ENCODE measurements around the gene MICAL3. TPM values are rescaled to one million over a fixed set of nuclear protein-coding genes. Genes with fewer than 3 reads are reported as not detected.

Gene MICAL3
- total and polyA plus RNA-seq, 3 donors from 2014 or later, result 103 to 106 (median 104) TPM

DNA sequence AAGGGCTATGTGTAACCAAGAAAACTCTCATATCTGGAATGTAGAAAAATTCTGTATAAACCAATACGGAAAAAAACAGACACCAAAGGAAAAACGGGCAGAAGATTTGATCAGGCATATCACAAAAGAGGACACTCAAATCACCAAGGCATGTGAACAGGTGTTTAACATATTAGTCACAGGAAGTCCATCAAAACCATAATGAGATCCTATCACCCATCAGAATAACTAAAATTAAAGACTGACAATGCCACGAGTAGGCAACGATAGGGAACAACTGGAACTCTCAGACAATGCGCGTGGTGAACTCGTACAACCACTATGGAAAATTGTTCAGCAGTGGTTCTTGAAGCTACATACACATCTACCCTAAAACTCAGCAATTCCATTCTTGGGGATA lies 94.5 kb downstream of the MICAL3 start:
- Histone ChIP-seq H3K4me3 (no peak overlapping the region), H3K27ac (no peak overlapping the region), H3K36me3 (ENCODE audit: low read depth, missing control alignments) (no peaks in the 10 kb centered on the region), H3K4me1 (peaks cover 10% of the 10 kb centered on the region), H3K27me3 (no peaks in the 10 kb centered on the region), H3K9me3 (no peaks in the 10 kb centered on the region)
- no peak for DNase-seq
- intact Hi-C loops (cut with DNase I; ENCODE audit: low total_unique reads), result loop anchor here (10.0 kb wide), 1 partner anchor 55 kb away; no protein-coding TSS in a partner anchor
- TF ChIP-seq POLR2A (IDR thresholded peaks at IDR 0.05), result no peak
- TF ChIP-seq, protein P1, sequence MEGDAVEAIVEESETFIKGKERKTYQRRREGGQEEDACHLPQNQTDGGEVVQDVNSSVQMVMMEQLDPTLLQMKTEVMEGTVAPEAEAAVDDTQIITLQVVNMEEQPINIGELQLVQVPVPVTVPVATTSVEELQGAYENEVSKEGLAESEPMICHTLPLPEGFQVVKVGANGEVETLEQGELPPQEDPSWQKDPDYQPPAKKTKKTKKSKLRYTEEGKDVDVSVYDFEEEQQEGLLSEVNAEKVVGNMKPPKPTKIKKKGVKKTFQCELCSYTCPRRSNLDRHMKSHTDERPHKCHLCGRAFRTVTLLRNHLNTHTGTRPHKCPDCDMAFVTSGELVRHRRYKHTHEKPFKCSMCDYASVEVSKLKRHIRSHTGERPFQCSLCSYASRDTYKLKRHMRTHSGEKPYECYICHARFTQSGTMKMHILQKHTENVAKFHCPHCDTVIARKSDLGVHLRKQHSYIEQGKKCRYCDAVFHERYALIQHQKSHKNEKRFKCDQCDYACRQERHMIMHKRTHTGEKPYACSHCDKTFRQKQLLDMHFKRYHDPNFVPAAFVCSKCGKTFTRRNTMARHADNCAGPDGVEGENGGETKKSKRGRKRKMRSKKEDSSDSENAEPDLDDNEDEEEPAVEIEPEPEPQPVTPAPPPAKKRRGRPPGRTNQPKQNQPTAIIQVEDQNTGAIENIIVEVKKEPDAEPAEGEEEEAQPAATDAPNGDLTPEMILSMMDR (IDR thresholded peaks at IDR 0.05), result no peak
- WGBS, 2 donors, result 90 to 93% methylated on average over 7 of the region's 7 CpGs

DNA sequence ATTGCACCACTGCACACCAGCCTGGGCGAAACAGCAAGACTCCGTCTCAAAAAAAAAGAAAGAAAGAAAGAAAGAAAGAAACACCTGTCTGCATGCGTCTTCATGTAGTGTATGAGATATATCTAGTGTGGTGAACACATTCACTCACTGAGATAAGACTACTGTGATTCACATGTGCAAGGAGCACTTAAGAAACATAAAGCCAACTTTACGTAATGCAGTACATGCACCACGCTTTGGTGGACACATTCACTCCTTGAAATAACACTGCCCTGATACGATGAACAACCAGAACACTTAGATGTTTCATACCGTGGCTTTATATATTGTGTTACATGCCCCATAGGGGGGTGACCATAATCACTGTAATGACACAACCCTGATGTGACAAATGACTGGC lies 96.0 kb downstream of the MICAL3 start:
- DNase-seq, result no peak
- intact Hi-C loops (cut with DNase I; ENCODE audit: low total_unique reads), result loop anchor here (10.0 kb wide), 1 partner anchor 56 kb away; no protein-coding TSS in a partner anchor
- TF ChIP-seq, protein P1 (IDR thresholded peaks at IDR 0.05), result no peak
- TF ChIP-seq POLR2A (IDR thresholded peaks at IDR 0.05), result no peak
- Histone ChIP-seq H3K9me3 (no peaks in the 10 kb centered on the region), H3K27me3 (no peaks in the 10 kb centered on the region), H3K36me3 (ENCODE audit: low read depth, missing control alignments) (no peaks in the 10 kb centered on the region), H3K4me1 (peaks cover 16% of the 10 kb centered on the region), H3K27ac (no peak overlapping the region), H3K4me3 (no peak overlapping the region)
- 87 to 95% methylated on average over 7 of the region's 7 CpGs for WGBS, 2 donors

- Histone ChIP-seq H3K27ac (no peak overlapping the region), H3K4me1 (peaks cover 29% of the 10 kb centered on the region), H3K27me3 (no peaks in the 10 kb centered on the region), H3K36me3 (ENCODE audit: low read depth, missing control alignments) (no peaks in the 10 kb centered on the region), H3K4me3 (no peak overlapping the region), H3K9me3 (no peaks in the 10 kb centered on the region)
- TF ChIP-seq POLR2A (IDR thresholded peaks at IDR 0.05), result no peak
- TF ChIP-seq, protein P1 (IDR thresholded peaks at IDR 0.05), result no peak
- DNase-seq, result no peak
- intact Hi-C loops (cut with DNase I; ENCODE audit: low total_unique reads), result loop anchor here (10.0 kb wide), 1 partner anchor 58 kb away; no protein-coding TSS in a partner anchor
Measured at GRCh38 chr22:17927062-17927461, 97.3 kb downstream of the MICAL3 start.

GRCh38 chr22:17926516-17926915 lies 97.8 kb downstream of the MICAL3 start:
- no peak for DNase-seq
- Histone ChIP-seq H3K9me3 (no peaks in the 10 kb centered on the region), H3K4me1 (peaks cover 30% of the 10 kb centered on the region), H3K27me3 (no peaks in the 10 kb centered on the region), H3K36me3 (ENCODE audit: low read depth, missing control alignments) (no peaks in the 10 kb centered on the region), H3K27ac (no peak overlapping the region), H3K4me3 (no peak overlapping the region)
- no peak for TF ChIP-seq POLR2A (IDR thresholded peaks at IDR 0.05)
- TF ChIP-seq, protein P1 (IDR thresholded peaks at IDR 0.05), result no peak
- intact Hi-C loops (cut with DNase I; ENCODE audit: low total_unique reads), result loop anchor here (10.0 kb wide), 1 partner anchor 58 kb away; no protein-coding TSS in a partner anchor
- WGBS, 2 donors, result 94 to 95% methylated on average over 7 of the region's 7 CpGs

DNA sequence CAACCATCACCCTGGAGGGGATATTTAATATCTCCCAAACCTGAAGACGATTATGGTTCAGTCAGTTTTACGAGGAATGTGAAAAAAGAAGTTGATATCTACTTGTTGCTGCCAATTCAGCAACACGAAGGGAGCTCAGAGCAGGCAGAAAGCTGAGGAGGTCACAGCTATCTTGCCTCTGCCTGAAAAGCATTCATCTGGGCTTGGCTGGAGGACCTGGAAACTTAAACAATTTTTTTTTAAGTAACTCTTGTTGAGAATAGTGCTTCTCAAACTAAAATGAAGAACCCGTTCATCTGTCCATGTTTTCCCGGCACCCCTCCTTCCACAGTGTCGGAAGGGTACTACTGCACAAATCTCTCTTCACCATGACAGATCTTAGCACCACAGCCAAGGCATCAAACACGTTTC lies 98.9 kb downstream of the MICAL3 start:
- WGBS, 2 donors, result 48 to 49% methylated on average over 7 of the region's 7 CpGs
- no peak overlapping the region for H3K27ac ChIP-seq
- no peaks in the 10 kb centered on the region for H3K27me3 ChIP-seq
- H3K36me3 ChIP-seq (ENCODE audit: low read depth, missing control alignments), result no peaks in the 10 kb centered on the region
- H3K4me3 ChIP-seq, result no peak overlapping the region
- TF ChIP-seq, protein P1 (IDR thresholded peaks at IDR 0.05), result no peak
- TF ChIP-seq POLR2A (IDR thresholded peaks at IDR 0.05), result no peak
- intact Hi-C loops (cut with DNase I; ENCODE audit: low total_unique reads), result loop anchor here (10.0 kb wide), 1 partner anchor 59 kb away; no protein-coding TSS in a partner anchor
- DNase-seq, result no peak
- no peaks in the 10 kb centered on the region for H3K9me3 ChIP-seq
- H3K4me1 ChIP-seq, result peaks cover 39% of the 10 kb centered on the region

Measured in testis (tissue), 3 donors.